ENCODE results near the gene CPE. TPM values are rescaled to one million over a fixed set of nuclear protein-coding genes. Genes with fewer than 3 reads are reported as not detected.

Gene CPE
- total and polyA plus RNA-seq, 10 of the 15 experiments (the other 5 are each of a cell fraction or from before 2014, with no cell fraction given): 0.05 to 0.14 TPM; not detected in 8

DNA sequence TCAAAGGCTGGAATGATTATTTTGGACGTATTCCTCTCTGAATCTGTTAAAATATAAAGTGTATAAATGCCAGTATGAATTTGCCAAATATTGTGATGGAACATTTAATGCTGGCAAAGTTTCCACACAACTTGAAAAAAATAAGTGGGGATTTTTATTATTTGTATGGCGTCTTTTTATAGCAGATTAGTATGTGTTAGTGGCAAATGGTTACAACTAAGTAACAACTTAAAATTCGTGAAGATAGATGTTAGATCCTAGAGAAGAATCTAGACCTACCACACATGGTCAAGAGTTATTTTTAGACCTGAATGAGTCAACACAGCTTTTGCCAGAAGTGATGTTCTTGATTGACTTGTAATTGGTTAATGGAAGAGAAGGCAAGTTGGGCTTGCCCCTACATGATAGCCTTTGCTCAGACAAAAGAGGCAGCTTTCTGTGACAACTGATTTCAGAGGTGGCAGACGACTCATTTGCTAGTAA is 4.8 kb downstream of the CPE start:
- H3K36me3 ChIP-seq (ENCODE audit: control insufficient read depth in 2 of 2, insufficient read depth in 2 of 2, low read length in 1 of 2): no peaks in the 10 kb centered on the region
- ChIA-PET SMC1A (ENCODE audit: uncharacterized antibody, unreplicated experiment) (interaction anchor here (1.5 to 1.9 kb wide), 2 partner anchors 9 to 253 kb away, joined by 3 to 5 read pairs; no protein-coding TSS in a partner anchor), CTCF (interaction anchor here (1.0 to 1.7 kb wide), 2 partner anchors 82 to 656 kb away, joined by 3 to 4 read pairs; no protein-coding TSS in a partner anchor), POLR2A (no interaction called here), RAD21 (ENCODE audit: unreplicated experiment) (interaction anchor here (1.2 kb wide), 1 partner anchor 10 kb away, joined by 4 read pairs; no protein-coding TSS in a partner anchor)
- BruUV-seq (replicated peaks): no TSS peak
- intact Hi-C loops (cut with micrococcal nuclease; ENCODE audit: unreplicated experiment) (no loop called here), in situ Hi-C loops (cut with MboI) (no loop called here)
- H3K79me2 ChIP-seq (ENCODE audit: control insufficient read depth, insufficient read depth, low read length): no peaks in the 10 kb centered on the region
- ATAC-seq (no peak), DNase-seq (ENCODE audit: low read depth, low spot score) (no peak), FAIRE-seq (no peak)
- WGBS (ENCODE audit: insufficient coverage, insufficient replicate concordance, low lambda C conversion rate, missing lambda C conversion rate): 15% methylated on average over 4 of the region's 4 CpGs
- H3K9me3 ChIP-seq (replicated peaks; ENCODE audit: control insufficient read depth, insufficient read depth, low read length): no peaks in the 10 kb centered on the region
- no peak overlapping the region for H3K4me3 ChIP-seq
- H2AFZ ChIP-seq (ENCODE audit: control insufficient read depth, low read depth, low read length): no peak overlapping the region
- TF ChIP-seq TCF12 (IDR thresholded peaks at IDR 0.05; ENCODE audit: low read depth, low read length): no peak
- TF ChIP-seq RUNX3 (IDR thresholded peaks at IDR 0.05; ENCODE audit: low read length): no peak
- no peak for TF ChIP-seq KDM1A (IDR thresholded peaks at IDR 0.05; ENCODE audit: borderline replicate concordance)
- TF ChIP-seq CBFB (IDR thresholded peaks at IDR 0.05; ENCODE audit: low read depth): no peak
- no peak for TF ChIP-seq BACH1 (IDR thresholded peaks at IDR 0.05; ENCODE audit: borderline replicate concordance)
- no peak for TF ChIP-seq RAD51 (IDR thresholded peaks at IDR 0.05)
- TF ChIP-seq LARP7 (IDR thresholded peaks at IDR 0.05): no peak
- TF ChIP-seq RCOR1 (conservative IDR thresholded peaks at IDR 0.05; ENCODE audit: low read depth, low read length): no peak
- no peak for TF ChIP-seq HDGF (IDR thresholded peaks at IDR 0.05)
- peaks cover 0 to 12% of the 10 kb centered on the region in 2 experiments; a peak in 3 of 4 replicates for H3K27me3 ChIP-seq (replicated peaks in 1 of 2; ENCODE audit: control insufficient read depth in 2 of 2, insufficient read depth in 2 of 2, low read length in 1 of 2)
- H3K27ac ChIP-seq (ENCODE audit: control insufficient read depth, insufficient read depth): no peak overlapping the region
- no peak overlapping the region for H3K9ac ChIP-seq (ENCODE audit: control insufficient read depth, insufficient read depth, low read length)
- no peak overlapping the region for H3K4me2 ChIP-seq (ENCODE audit: control insufficient read depth, insufficient read depth)
- H3K4me1 ChIP-seq (ENCODE audit: control insufficient read depth, insufficient read depth, low read length): no peaks in the 10 kb centered on the region
- H4K20me1 ChIP-seq (ENCODE audit: control insufficient read depth, insufficient read depth): no peaks in the 10 kb centered on the region

DNA sequence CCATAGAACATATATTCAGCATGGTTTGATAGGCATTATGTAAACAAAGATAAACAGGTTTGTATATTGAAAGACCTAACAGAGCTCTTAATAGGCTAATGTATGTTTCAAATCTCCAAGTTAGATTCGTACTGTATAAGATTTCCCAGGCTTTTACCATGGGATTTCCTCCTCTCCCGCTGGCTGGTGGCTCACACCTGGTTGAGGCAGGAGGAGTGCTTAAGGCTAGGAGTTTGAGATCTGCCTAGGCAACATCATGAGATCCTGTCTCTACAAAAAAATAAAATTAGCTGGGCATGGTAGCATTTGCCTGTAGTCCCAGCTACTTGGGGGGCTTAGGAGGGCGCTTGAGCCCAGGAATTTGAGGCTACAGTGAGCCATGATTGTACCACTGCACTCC is 5.4 kb downstream of the CPE start:
- H2AFZ ChIP-seq (ENCODE audit: control insufficient read depth, low read depth, low read length): no peak overlapping the region
- no peaks in the 10 kb centered on the region for H3K9me3 ChIP-seq (replicated peaks; ENCODE audit: control insufficient read depth, insufficient read depth, low read length)
- intact Hi-C loops (cut with micrococcal nuclease; ENCODE audit: unreplicated experiment) (no loop called here), in situ Hi-C loops (cut with MboI) (no loop called here)
- no peak overlapping the region for H3K9ac ChIP-seq (ENCODE audit: control insufficient read depth, insufficient read depth, low read length)
- no peak overlapping the region for H3K4me3 ChIP-seq
- 0% methylated on average over 3 of the region's 3 CpGs for WGBS (ENCODE audit: insufficient coverage, insufficient replicate concordance, low lambda C conversion rate, missing lambda C conversion rate)
- no peak for DNase-seq (ENCODE audit: low read depth, low spot score)
- H4K20me1 ChIP-seq (ENCODE audit: control insufficient read depth, insufficient read depth): no peaks in the 10 kb centered on the region
- H3K4me2 ChIP-seq (ENCODE audit: control insufficient read depth, insufficient read depth): no peak overlapping the region
- no peaks in the 10 kb centered on the region for H3K36me3 ChIP-seq (ENCODE audit: control insufficient read depth in 2 of 2, insufficient read depth in 2 of 2, low read length in 1 of 2)
- no TSS peak for BruUV-seq (replicated peaks)
- ChIA-PET SMC1A (ENCODE audit: uncharacterized antibody, unreplicated experiment) (interaction anchor here (1.5 to 1.9 kb wide), 2 partner anchors 8 to 253 kb away, joined by 3 to 5 read pairs; no protein-coding TSS in a partner anchor), CTCF (interaction anchor here (0.8 to 1.7 kb wide), 5 partner anchors 9 to 656 kb away, joined by 3 to 4 read pairs (median 3); no protein-coding TSS in a partner anchor), RAD21 (ENCODE audit: unreplicated experiment) (interaction anchor here (1.2 kb wide), 1 partner anchor 9 kb away, joined by 4 read pairs; no protein-coding TSS in a partner anchor), POLR2A (no interaction called here)
- no peak for FAIRE-seq
- no peak for ATAC-seq
- H3K4me1 ChIP-seq (ENCODE audit: control insufficient read depth, insufficient read depth, low read length): no peaks in the 10 kb centered on the region
- H3K79me2 ChIP-seq (ENCODE audit: control insufficient read depth, insufficient read depth, low read length): no peaks in the 10 kb centered on the region
- peaks cover 0 to 8% of the 10 kb centered on the region in 2 experiments; a peak in 2 of 4 replicates for H3K27me3 ChIP-seq (replicated peaks in 1 of 2; ENCODE audit: control insufficient read depth in 2 of 2, insufficient read depth in 2 of 2, low read length in 1 of 2)
- H3K27ac ChIP-seq (ENCODE audit: control insufficient read depth, insufficient read depth): no peak overlapping the region
- no peak for TF ChIP-seq TCF12 (IDR thresholded peaks at IDR 0.05; ENCODE audit: low read depth, low read length)
- no peak for TF ChIP-seq CHD2 (IDR thresholded peaks at IDR 0.05; ENCODE audit: borderline replicate concordance, low read depth, low read length)
- TF ChIP-seq, protein P1, sequence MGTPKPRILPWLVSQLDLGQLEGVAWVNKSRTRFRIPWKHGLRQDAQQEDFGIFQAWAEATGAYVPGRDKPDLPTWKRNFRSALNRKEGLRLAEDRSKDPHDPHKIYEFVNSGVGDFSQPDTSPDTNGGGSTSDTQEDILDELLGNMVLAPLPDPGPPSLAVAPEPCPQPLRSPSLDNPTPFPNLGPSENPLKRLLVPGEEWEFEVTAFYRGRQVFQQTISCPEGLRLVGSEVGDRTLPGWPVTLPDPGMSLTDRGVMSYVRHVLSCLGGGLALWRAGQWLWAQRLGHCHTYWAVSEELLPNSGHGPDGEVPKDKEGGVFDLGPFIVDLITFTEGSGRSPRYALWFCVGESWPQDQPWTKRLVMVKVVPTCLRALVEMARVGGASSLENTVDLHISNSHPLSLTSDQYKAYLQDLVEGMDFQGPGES (IDR thresholded peaks at IDR 0.05): no peak
- TF ChIP-seq PAX5 (IDR thresholded peaks at IDR 0.05; ENCODE audit: borderline replicate concordance, low read depth, low read length): no peak
- TF ChIP-seq, protein P2, sequence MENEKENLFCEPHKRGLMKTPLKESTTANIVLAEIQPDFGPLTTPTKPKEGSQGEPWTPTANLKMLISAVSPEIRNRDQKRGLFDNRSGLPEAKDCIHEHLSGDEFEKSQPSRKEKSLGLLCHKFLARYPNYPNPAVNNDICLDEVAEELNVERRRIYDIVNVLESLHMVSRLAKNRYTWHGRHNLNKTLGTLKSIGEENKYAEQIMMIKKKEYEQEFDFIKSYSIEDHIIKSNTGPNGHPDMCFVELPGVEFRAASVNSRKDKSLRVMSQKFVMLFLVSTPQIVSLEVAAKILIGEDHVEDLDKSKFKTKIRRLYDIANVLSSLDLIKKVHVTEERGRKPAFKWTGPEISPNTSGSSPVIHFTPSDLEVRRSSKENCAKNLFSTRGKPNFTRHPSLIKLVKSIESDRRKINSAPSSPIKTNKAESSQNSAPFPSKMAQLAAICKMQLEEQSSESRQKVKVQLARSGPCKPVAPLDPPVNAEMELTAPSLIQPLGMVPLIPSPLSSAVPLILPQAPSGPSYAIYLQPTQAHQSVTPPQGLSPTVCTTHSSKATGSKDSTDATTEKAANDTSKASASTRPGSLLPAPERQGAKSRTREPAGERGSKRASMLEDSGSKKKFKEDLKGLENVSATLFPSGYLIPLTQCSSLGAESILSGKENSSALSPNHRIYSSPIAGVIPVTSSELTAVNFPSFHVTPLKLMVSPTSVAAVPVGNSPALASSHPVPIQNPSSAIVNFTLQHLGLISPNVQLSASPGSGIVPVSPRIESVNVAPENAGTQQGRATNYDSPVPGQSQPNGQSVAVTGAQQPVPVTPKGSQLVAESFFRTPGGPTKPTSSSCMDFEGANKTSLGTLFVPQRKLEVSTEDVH (IDR thresholded peaks at IDR 0.05; ENCODE audit: low read depth, partially characterized antibody): no peak

Measured in GM12878 (cell line).